Measurements from ENCODE around the gene ACAN.

The ACAN gene

DNA sequence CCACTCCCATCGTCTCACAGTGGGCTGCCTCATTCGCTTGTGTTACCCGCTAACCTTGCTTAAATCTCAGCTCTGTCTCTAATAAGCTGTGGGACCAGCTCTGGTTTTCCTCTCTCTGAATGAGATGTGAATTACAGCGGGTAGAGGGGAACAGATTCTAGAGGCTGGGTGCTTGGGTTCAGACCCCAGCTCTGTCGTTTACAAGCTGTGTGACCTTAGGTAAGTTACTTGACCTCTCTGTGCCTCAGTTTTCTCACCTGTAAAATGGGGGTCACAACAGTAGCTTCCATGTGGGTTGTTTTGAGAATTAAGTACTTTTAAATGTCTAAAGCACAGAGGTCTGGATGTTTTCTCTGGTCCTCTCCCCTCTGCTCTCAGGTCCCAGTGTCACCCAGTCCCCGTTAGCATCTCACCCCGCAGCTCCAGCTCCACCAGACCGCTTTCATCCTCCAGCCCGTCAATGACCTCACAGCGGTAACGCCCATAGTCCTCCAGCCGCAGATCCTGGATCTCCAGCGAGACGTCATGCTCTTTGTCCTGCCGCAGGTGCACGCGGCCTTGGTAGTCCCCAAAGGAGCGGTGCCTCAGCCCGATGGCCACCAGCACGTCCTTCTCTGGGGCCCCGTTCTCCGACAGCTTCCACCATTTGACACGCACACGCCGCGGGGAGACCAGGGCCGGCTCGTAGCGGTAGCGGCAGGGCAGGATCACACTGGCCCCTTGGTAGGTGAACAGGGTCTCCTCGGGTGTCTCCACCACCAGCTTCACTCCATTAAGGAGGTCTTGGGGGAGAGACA lies 77.9 kb downstream of the ACAN start:
- no peak for DNase-seq

DNA sequence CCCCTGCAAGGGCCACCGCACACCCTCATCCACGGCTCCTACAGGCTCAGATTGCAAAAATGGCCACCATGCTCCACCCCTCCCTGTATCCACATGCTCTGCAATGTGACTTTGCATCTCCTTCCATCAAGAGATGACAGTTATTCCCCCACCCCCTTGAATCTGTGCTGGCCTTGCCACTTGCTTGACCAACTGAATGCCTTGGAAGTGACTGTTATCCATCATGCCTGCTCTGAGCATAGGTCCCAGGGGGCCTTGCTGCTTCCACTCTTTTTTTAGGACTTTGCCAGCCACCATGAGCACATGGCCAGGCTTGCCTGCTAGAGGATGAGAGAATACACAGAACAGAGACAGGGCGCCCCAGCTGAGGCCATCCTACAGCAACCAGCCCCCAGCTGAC lies 78.5 kb downstream of the ACAN start:
- no peak for DNase-seq

DNA sequence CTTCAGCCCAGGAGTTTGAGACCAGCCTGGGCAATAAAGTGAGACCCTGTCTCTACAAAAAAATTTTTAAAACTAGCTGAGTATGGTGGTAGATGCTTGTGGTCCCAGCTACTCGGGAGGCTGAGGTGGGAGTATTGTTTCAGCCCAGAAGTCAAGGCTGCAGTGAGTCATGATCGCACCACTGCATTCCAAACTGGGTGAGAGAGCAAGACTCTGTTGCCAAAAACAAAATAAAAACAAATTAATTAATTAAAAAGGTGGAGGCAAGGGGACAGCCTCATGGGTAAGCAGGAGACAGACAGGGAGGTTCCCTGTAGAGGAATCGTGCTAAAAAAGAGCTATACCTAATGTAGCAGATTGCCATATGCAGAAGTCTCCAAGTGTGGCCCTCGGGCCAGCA lies 79.5 kb downstream of the ACAN start:
- no peak for DNase-seq

DNA sequence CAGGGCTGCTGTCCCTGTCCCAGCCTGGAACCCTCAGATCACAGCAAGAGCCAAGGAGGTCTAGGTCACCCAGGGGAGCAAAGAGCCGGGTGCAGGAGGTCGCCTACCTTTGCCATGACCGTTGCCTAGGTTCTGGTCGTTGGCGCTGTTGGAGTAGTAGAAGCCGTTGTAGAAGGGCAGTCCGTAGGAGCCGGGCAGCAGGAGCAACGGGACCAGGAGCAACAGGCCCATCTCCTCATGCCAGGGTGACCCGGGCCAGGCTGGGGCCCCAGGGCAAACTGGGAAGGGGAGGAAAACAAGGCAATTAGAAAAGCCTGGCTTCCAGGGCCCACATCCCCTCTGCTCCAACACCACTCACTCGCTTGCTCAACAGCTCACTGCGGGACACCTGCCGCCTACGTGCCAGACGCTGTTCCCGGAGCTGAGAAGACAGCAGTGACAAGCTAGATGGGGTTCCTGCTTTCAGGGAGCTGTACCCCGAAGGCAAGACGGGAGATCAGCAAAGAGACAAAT lies 83.9 kb downstream of the ACAN start:
- no peak for DNase-seq

DNA sequence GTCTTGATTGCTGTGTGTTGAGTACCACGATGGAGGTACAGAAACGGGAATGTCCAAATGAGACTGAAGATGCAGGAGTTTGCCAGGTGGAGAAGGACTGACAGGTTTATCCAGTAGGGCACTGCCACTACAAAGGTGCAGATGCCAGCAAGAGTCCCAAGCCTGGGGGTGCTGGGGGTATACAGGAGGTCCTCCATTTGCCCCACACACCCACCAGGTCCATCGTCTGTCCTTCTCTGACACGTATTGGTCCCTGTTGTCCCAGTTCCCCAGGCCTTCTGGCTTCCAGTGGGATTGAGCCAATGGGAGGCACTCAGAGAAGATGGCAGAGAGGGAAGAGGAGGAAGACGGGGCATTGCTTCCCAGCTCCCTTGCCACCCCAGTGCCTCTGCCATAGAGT lies 85.5 kb downstream of the ACAN start:
- no peak for DNase-seq

DNA sequence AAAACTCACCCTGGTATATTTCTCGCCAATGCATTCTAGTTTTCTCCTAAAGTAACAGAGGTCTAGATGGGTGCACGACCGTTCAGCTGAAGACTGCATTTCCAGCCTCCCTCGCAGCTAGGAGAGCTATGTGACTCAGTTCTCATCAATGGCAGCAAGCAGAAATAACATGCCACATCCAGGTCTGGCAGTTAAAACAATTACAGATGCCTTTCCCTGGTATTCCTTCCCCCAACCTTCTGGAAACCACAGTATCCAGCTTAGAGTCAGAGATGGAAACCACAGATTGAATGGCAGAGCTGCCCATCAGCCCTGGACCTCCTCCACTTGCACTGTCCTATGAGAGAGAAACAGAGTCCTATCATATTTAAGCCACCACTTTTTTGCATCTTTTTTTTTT lies 87.3 kb downstream of the ACAN start:
- no peak for DNase-seq

DNA sequence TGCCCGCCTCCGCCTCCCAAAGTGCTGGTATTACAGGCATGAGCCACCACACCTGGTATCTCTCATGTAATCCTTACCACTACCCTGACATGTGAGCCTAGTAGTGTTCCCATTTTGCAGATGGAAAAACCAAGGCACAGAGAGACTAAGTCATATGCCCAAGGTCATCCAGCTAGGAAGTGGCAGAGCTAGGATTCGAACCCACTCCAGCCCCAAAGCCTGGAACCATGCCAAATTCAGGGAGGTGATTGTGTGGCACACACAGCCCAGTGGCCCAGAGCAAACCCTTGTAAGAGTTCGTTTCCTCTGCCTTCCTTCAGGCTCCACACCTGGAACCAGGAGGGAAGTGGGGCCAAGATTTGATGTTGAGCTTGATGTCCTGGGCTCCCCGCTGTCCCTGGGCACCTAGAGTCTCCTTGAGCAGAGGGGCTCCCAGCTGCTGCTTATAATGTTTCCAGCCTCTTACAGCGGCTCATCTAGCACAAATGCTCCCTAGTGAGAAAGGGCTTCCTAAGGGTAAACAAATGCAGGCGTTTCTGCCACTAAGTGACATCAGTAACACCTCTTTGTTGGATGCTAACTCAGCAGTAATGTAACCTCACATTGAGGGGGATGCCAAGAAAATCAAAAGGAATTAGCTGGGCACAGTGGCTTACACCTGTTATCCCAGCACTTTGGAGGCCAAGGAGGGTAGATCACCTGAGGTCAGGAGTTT lies 88.5 kb downstream of the ACAN start:
- DNase-seq: no peak

DNA sequence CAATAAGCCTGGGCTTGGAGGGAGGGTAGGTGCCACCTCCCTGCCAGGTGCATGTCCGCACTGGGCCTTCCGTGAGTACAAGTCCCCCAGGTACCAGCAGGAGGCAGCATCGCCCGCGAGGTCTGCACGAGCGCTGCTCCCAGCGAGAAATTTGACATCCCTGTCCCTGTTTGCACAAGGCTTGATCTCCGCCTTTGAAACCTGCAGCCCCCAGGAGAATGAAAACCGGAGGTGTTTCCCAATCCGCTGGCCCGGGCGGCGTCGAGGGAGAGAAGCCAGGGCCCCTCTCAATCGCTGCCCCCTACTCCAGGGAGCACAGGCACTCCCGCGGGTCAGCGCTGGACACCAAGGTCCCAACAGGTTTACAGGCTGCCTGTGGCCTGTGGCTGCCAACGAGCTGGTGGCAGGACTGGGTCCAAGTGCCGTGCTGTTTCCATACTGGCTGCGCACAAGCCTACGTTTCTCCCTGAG lies 91.1 kb downstream of the ACAN start:
- DNase-seq: peak; percentile 80

DNA sequence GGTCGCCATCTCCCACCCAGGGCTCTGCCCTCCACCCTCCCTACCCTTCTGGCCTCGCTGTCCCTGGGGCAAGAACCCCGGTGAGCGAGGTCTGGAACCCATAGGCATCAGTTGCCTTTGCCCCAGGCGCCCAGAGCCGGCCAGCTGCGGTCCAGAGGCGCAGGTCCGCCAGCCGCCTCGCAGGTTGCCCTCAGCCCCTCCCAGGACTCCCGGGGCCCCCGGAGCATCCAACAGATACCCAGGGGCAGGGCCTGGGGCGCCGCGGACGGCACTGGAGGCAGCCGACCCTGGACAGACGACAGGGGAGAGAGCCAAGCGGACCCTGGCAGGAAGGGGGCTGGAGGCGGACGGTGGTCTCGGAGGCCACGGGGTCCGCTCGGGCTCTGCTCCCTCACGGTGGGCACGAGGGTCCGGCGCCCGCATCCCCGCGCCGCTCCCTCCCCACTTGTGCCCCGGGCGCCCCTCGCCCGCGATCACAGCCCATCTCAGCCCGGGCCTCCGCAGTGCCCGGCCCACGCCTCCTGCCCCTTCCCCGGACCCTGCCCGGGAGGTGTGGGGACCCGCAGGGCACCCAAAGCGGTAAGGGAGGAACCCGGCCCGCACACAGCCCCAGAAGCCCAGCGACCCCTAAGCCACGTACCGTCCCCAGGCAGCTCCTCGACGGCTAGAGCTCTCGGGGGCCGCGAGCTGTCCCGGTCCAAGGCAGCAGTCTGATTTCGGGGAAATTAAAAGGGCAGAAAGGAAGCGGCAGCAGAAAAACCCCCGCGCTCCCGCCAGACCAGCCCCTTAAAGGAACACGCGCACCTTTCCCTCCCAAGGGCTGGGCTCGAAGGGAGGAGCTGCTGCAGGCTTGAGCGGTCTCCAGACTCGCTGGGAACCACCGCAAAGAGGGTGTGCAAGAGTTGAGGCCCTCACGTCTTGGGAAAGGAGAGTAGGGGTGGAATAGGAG lies 91.9 kb downstream of the ACAN start, which contains the start of gene HAPLN3:
TSS of gene HAPLN3 (minus strand) at position 726 of the 949 bp plus-strand sequence. CDS start 8,246 bp downstream, outside the sequence.
- peak; percentile 69 for DNase-seq

DNA sequence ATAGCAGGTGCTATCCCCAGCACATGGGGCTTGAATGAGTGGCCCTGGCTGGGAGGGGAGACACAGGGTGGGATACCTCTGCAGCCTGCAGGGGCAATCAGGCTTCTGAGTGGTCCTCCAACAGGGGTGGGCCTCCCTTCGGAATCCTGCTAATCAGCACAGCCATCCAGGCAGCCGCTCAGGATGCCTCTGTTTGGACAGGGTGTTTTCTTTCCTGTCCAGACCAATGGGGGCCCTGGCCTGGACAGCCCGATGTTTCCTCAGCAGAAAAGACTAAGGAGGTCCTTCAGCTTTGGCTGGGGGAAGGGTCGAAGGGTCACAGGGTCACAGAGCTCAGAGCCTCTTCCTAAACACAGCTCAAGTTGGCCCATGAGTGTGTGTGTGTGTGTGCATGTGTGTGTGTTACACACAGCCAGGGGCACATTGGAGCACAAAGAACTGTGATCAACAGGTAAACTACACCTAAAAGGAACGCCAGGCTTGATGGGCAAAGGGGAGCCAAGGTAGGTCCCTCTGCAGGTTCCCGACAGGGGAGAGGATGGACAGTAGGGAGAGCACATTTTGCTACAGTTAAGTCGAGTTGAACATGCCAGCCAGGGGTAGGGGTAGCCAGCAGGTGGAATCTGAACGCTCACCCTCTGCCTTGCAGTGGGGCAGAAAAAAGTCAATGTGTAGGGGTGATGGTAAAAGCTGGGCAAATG lies 93.2 kb downstream of the ACAN start:
- no peak for DNase-seq

DNA sequence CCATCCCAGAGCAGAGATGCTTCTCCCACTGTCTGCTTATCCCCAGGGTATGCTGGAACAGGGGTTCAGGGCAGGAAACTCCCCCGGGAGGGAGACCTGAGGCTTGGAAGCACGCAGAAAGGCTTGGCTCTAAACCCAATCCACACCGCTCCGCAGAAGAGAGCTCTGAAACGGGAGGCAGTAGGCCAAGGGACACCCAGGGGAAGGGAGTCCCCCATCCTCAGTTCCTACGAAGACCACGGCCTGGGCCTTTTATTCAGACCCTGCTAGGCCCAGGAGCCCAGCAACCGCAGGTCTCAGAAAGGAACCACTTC lies 93.9 kb downstream of the ACAN start:
- no peak for DNase-seq

DNA sequence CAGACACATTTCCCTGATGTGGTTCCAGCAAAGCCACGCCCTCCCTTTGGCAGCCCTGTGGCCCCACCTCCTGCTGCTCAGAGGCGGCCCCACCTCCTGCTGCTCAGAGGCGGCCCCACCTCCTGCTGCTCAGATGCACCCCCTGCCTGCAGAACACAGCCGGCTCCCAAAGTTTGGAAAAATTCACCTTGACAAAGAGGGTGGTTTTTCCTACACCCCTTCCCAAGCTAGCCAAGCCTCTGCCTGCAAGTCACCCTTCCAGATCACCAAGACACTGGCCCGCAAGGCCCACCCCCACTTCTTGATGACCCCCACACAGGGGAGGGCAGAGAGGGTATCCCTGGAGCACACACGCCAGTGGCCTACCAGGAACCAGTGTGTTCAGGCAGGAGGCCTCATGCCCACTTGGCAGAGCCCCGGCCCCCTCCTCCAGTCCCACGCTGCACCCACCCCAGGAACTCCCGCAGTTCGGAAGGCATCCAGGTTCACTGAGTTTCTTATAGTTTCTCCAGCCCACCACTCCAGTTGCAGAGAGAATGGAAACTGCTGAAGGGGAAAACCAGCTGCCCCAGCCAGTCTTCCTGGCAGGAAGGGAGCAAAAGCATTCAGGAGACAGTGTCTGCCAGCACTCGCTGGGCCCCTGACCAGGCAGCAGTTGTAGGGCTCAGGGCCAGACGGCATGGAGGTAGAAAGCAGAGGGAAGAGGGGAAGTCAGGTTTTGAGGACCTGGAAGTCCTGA lies 94.4 kb downstream of the ACAN start:
- peak; percentile 70 for DNase-seq

DNA sequence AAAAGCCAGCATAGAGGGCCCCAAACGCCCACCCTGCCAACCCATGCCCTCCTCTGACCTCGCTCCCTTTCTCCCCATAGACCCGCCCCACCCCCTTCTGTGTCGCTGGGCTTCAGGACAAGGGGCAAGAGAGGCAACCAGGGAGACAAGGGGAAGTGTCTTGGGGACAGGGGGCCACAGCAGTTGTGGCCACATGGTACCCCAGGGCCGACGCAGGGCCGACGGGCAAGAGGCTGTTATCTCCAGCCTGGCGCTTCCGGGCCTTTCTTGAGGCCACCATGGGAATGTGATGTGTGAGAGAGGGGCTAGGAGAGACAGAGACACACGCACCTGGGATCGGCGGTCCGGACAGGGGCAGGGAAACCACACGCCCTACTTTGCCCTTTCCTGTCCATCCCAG lies 95.5 kb downstream of the ACAN start:
- DNase-seq: no peak

DNA sequence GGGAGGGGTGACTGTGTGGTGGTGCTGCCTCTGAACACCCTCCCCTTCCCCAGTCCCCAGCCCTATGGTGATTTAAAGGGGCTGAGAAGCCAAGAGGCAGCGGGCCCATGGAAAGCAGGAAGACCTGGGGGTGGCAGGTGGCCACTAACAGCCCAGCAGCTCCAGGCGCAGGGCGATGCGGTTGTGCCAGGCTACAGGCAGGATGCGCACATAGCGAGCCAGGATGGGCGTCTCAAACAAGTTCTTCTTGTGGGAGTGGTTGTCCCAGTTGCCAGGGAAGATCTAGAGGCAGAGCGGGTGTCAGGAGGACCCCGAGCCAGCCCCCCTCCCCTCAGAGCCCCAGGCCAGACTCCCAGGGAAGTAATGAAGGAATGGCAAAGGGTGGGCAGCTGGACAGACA lies 96.0 kb downstream of the ACAN start:
- no peak for DNase-seq

DNA sequence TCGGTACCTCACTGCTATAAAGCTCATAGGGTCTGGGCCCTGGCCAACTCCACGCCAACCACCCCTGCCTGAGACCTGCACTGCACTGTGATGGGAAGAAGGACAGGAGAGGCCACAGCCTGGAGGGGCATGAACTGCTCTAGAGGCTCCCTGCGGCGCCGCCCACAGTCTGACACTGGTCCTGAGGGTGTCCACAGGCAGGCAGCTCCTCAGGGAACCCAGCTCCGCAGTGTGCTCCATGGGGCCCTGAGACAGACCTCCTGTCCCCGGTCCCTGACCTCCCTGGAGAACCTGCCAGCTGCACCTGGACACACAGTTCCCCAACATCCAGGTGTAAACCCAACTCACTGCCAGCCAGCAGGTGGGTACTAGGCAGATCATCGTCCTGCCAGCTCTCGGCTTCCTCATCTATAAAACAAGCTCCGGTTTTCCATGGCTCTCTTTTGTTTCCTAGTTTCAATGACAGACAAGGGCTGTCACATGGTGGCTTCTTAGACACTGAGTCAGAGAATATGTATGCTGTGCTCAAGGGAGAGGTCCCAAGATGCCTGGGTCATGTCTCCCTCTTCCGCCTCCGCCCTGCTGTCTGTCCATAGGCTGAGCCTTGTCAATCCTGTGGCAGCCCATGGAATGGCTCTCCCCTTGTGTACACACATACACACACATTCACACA lies 97.2 kb downstream of the ACAN start:
- DNase-seq: no peak

DNA sequence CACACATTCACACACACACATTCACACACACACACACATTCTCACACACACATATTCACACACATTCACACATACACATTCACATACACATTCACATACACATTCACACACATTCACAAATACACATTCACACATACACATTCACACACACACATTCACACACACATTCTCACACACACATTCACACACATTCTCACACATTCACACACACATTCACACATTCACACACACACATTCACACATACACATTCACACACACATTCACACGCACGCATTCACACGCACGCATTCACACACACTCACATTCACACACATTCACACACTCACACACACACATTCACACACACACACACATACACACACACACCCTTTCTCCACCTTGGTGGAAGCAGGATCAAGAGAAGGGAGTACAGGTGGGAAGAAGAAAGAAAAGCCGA lies 97.8 kb downstream of the ACAN start:
- DNase-seq: no peak

DNA sequence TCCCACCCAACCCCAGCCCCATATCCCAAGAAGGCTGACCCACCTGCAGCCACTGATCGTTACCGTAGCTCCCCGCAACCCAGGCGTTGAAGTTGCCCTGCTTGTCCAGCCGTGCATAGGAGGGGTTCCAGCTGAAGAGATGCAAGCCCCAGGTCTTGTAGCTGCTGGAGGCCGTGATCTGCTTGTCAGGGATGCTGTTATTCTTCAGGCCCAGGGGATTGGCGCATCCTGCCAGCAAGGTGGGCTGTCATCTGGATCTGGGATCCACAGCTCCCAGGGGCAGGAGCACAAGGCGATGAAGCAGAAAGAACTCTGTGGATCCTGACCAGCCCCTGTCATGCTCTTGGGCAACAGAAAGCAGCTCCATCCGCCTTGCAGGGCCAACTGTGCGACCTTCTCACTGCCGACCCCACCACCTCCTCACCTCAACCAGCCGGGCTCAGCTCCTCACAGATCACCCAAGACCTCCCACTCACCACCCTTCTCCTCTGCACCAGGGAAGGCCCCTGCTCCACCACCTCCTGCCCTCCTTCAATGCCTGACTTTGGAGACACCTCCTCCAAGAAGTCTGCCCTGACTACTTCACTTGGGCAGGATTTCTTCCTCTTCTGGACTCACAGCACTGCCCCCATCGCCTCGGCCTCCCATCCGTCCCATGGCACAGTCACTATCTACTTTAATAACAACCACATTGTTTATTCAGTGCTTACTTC lies 98.4 kb downstream of the ACAN start:
- DNase-seq: no peak

DNA sequence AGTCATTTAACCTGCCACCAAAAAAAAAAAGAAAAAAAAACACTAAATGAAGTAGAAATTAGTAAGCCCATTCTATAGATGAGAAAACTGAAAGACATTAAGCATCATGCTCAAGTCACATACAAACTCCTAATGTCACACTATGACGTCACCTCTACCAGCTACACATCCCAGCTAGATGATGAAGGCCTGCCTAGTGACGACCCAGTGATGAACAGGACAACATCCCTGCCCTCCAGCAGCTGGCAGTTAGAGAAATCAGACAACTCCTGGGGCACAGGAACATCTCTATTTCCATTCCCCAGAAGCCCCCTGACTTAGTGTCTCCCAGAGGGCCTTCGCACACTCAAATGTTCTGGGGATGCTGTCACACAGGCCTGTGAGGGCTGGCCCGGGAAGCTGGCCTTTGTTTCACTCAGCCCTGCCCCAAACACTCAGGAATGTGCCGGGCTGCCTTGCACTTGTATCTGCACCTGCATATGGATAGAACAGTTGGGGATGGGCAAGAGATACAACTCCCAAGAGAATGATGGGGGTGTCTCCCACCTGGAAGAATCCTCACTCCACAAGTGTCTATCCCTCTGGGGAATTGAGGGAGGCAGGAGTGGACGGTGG lies 99.1 kb downstream of the ACAN start:
- DNase-seq: no peak

DNA sequence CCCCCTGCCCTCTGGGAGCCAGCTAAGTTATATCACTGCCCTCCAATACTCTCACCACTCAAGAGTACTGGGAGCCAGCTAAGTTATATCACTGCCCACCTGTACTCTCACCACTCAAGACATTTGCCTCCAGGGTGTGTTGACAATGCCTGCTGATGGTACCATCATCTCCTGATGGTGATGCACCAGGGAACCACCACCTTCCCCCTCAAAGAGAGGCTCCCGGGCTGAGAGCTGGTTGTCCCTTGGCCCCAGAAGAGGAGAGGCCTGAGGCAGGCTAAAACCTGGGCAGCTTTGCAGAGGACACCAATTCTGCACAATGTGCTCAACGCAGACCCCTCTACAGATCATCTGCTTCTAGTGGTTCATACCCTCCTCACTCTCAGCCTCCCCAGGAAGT lies 99.6 kb downstream of the ACAN start:
- DNase-seq: no peak

DNA sequence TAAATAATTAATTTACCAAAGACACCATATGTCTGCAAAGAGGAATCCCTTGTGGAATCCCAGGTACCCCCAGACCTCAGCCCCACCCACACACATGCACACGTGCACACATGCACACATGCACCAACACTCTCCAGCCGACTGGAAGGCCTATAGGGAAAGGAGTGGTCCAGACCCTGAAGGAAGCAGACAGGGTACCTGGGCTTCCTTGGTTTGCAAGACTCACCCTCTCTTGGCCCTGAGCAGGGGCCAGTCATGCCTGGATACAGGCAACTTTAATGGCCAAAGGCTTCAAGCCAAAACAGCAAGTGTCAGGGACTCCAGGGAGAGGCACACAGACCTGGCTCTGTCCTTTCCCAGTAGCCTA lies 101.0 kb downstream of the ACAN start:
- no peak for DNase-seq

All from CD4-positive, alpha-beta T cell treated with Interferon gamma for 1 hour (primary cell).